MM.1S (cell line): ENCODE measurements around the gene METAP1D.

Source experiments
- CTCF ChIP-seq: fragments of 300-600 bp; sonication (generic); IDR thresholded peaks from 2 replicates; pipeline ENCODE4 v1.5.1; 2016; ENCODE audit warnings: antibody characterized with exemption, low read length, mixed read lengths
- EZH2 ChIP-seq: fragments of 300-600 bp; sonication (generic); optimal IDR thresholded peaks from 2 replicates; pipeline ENCODE3; 2017; ENCODE audit warnings: low read depth, mild to moderate bottlenecking, antibody characterized with exemption, low read length, mixed read lengths
- EZH2phosphoT487 ChIP-seq: fragments of 300-600 bp; sonication (generic); IDR thresholded peaks from 2 replicates; pipeline ENCODE4 v1.6.1; 2018; ENCODE audit warnings: antibody characterized with exemption, low read length

- no peak for TF ChIP-seq CTCF
- TF ChIP-seq EZH2 = no peak
- no peak for TF ChIP-seq EZH2phosphoT487
Observed at GRCh38 chr2:172066394-172066886, 66.7 kb downstream of the METAP1D start.
